ENCODE data around the gene ZNF141. TPM values are rescaled to one million over a fixed set of nuclear protein-coding genes. Genes with fewer than 3 reads are reported as not detected.

The ZNF141 gene
- total and polyA plus RNA-seq, 10 of the 15 experiments (the other 5 are each of a cell fraction or from before 2014, with no cell fraction given) = 3.9 to 25.2 (median 10.6) TPM

- Histone ChIP-seq H3K9me3 (replicated peaks; ENCODE audit: control insufficient read depth, insufficient read depth, low read length) (peaks cover 18% of the 10 kb centered on the region), H2AFZ (ENCODE audit: control insufficient read depth, low read depth, low read length) (peak overlapping the region; percentile 87), H4K20me1 (ENCODE audit: control insufficient read depth, insufficient read depth) (no peaks in the 10 kb centered on the region), H3K27me3 (replicated peaks in 1 of 2; ENCODE audit: control insufficient read depth in 2 of 2, insufficient read depth in 2 of 2, low read length in 1 of 2) (no peaks in the 10 kb centered on the region), H3K79me2 (ENCODE audit: control insufficient read depth, insufficient read depth, low read length) (peaks cover 29% of the 10 kb centered on the region), H3K9ac (ENCODE audit: control insufficient read depth, insufficient read depth, low read length) (peak overlapping the region; percentile 90; the same call in 1 of the 2 replicates), H3K36me3 (ENCODE audit: control insufficient read depth in 2 of 2, insufficient read depth in 2 of 2, low read length in 1 of 2) (0 out of 4 replicates have a peak, but pooled peaks cover 0 to 2% of the 10 kb centered on the region in 2 experiments), H3K4me3 (peak overlapping the region; percentile 82), H3K27ac (ENCODE audit: control insufficient read depth, insufficient read depth) (peak overlapping the region; percentile 91; the same call in 1 of the 2 replicates), H3K4me1 (ENCODE audit: control insufficient read depth, insufficient read depth, low read length) (no peaks in the 10 kb centered on the region), H3K4me2 (ENCODE audit: control insufficient read depth, insufficient read depth) (peak overlapping the region; percentile 61)
- TF ChIP-seq ZNF687 (IDR thresholded peaks at IDR 0.05) = 0 out of 2 replicates have a peak, but pooled peaks have one; percentile 19
- TF ChIP-seq FOXM1 (IDR thresholded peaks at IDR 0.05; ENCODE audit: low read depth, low read length) = no peak
- in situ Hi-C loops (cut with MboI) (no loop called here), intact Hi-C loops (cut with micrococcal nuclease; ENCODE audit: unreplicated experiment) (loop anchor here (5.0 kb wide), 1 partner anchor 94 kb away; no protein-coding TSS in a partner anchor)
- 21% methylated on average over 54 of the region's 71 CpGs for WGBS (ENCODE audit: insufficient coverage, insufficient replicate concordance, low lambda C conversion rate, missing lambda C conversion rate)
- ChIA-PET RAD21 (ENCODE audit: unreplicated experiment) (no interaction called here), POLR2A (no interaction called here), CTCF (no interaction called here), SMC1A (ENCODE audit: uncharacterized antibody, unreplicated experiment) (no interaction called here)
- no TSS peak for BruUV-seq (replicated peaks)
- no peak for ATAC-seq
- FAIRE-seq = no peak
- no peak for DNase-seq (ENCODE audit: low read depth, low spot score)
These were observed 1.3 kb upstream of the ZNF141 start for GRCh38 chr4:336099-336892.
